Measurements from ENCODE around the gene IKZF5. TPM values are rescaled to one million over a fixed set of nuclear protein-coding genes. Genes with fewer than 3 reads are reported as not detected.

The IKZF5 gene
- polyA plus RNA-seq, 1 experiment, result 7.8 TPM

GRCh38 chr10:123024540-123024939 is 15.9 kb upstream of the IKZF5 start:
- DNase-seq (ENCODE audit: low read depth, low spot score), result no peak
- POLR2A ChIA-PET, result no interaction called here

GRCh38 chr10:123021517-123021916 is 12.9 kb upstream of the IKZF5 start:
- H3K27ac ChIP-seq (ENCODE audit: low read depth, low read length), result no peak overlapping the region
- ChIA-PET CTCF (interaction anchor here (0.6 to 3.3 kb wide), 9 partner anchors 8 to 253 kb away, joined by 3 to 17 read pairs (median 4); no protein-coding TSS in a partner anchor), POLR2A (no interaction called here)
- DNase-seq (ENCODE audit: low read depth, low spot score), result no peak
- no peaks in the 10 kb centered on the region for H3K27me3 ChIP-seq (ENCODE audit: control insufficient read depth, insufficient read depth, low read length)
- TF ChIP-seq, protein P1, sequence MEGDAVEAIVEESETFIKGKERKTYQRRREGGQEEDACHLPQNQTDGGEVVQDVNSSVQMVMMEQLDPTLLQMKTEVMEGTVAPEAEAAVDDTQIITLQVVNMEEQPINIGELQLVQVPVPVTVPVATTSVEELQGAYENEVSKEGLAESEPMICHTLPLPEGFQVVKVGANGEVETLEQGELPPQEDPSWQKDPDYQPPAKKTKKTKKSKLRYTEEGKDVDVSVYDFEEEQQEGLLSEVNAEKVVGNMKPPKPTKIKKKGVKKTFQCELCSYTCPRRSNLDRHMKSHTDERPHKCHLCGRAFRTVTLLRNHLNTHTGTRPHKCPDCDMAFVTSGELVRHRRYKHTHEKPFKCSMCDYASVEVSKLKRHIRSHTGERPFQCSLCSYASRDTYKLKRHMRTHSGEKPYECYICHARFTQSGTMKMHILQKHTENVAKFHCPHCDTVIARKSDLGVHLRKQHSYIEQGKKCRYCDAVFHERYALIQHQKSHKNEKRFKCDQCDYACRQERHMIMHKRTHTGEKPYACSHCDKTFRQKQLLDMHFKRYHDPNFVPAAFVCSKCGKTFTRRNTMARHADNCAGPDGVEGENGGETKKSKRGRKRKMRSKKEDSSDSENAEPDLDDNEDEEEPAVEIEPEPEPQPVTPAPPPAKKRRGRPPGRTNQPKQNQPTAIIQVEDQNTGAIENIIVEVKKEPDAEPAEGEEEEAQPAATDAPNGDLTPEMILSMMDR (IDR thresholded peaks at IDR 0.05; ENCODE audit: low read depth, low read length), result peak; percentile 49
- H3K9me3 ChIP-seq (ENCODE audit: control insufficient read depth, insufficient read depth, low read length), result no peaks in the 10 kb centered on the region
- H3K4me3 ChIP-seq (ENCODE audit: low read depth, low read length), result no peak overlapping the region

More at GRCh38 chr10:123024540-123024939, 15.9 kb upstream of the IKZF5 start:
- Histone ChIP-seq H3K27me3 (ENCODE audit: control insufficient read depth, insufficient read depth, low read length) (no peaks in the 10 kb centered on the region), H3K9me3 (ENCODE audit: control insufficient read depth, insufficient read depth, low read length) (no peaks in the 10 kb centered on the region), H3K27ac (ENCODE audit: low read depth, low read length) (no peak overlapping the region), H3K4me3 (ENCODE audit: low read depth, low read length) (no peak overlapping the region)
- TF ChIP-seq, protein P1 (IDR thresholded peaks at IDR 0.05; ENCODE audit: low read depth, low read length), result no peak
- CTCF ChIA-PET, result no interaction called here

- Histone ChIP-seq H3K27me3 (ENCODE audit: control insufficient read depth, insufficient read depth, low read length) (no peaks in the 10 kb centered on the region), H3K9me3 (ENCODE audit: control insufficient read depth, insufficient read depth, low read length) (no peaks in the 10 kb centered on the region), H3K27ac (ENCODE audit: low read depth, low read length) (no peak overlapping the region), H3K4me3 (ENCODE audit: low read depth, low read length) (no peak overlapping the region)
- no peak for DNase-seq (ENCODE audit: low read depth, low spot score)
- ChIA-PET POLR2A (interaction anchor here (0.6 kb wide), 1 partner anchor 9 kb away, joined by 3 read pairs; no protein-coding TSS in a partner anchor), CTCF (interaction anchor here (0.6 to 3.3 kb wide), 6 partner anchors 10 to 25 kb away, joined by 3 to 17 read pairs (median 10); no protein-coding TSS in a partner anchor)
- TF ChIP-seq, protein P1 (IDR thresholded peaks at IDR 0.05; ENCODE audit: low read depth, low read length), result no peak
Measured at GRCh38 chr10:123019941-123020703, 11.5 kb upstream of the IKZF5 start.

GRCh38 chr10:123019264-123019663 is 10.7 kb upstream of the IKZF5 start:
- no peaks in the 10 kb centered on the region for H3K27me3 ChIP-seq (ENCODE audit: control insufficient read depth, insufficient read depth, low read length)
- no peak overlapping the region for H3K4me3 ChIP-seq (ENCODE audit: low read depth, low read length)
- H3K27ac ChIP-seq (ENCODE audit: low read depth, low read length), result no peak overlapping the region
- DNase-seq (ENCODE audit: low read depth, low spot score), result no peak
- H3K9me3 ChIP-seq (ENCODE audit: control insufficient read depth, insufficient read depth, low read length), result no peaks in the 10 kb centered on the region
- TF ChIP-seq, protein P1 (IDR thresholded peaks at IDR 0.05; ENCODE audit: low read depth, low read length), result no peak
- ChIA-PET CTCF (no interaction called here), POLR2A (no interaction called here)

DNA sequence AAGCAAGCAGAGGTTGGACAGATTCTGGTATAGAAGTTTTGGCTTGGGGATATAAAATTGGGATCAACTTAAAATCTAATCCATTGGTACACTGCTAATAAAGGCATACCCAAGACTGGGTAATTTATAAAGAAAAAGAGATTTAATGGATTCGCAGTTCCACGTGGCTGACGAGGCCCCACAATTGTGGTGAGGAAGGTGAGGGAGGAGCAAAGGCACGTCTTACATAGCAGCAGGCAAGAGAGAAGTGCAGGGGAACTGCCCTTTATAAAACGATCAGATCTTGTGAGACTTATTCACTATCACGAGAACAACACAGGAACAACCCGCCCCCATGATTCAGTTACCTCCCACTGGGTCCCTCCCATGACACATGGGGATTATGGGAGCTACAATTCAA is 9.9 kb upstream of the IKZF5 start:
- CTCF ChIA-PET, result no interaction called here
- Histone ChIP-seq H3K27me3 (ENCODE audit: control insufficient read depth, insufficient read depth, low read length) (no peaks in the 10 kb centered on the region), H3K9me3 (ENCODE audit: control insufficient read depth, insufficient read depth, low read length) (no peaks in the 10 kb centered on the region), H3K27ac (ENCODE audit: low read depth, low read length) (no peak overlapping the region), H3K4me3 (ENCODE audit: low read depth, low read length) (no peak overlapping the region)
- no peak for DNase-seq (ENCODE audit: low read depth, low spot score)
- POLR2A ChIA-PET, result no interaction called here
- TF ChIP-seq, protein P1 (IDR thresholded peaks at IDR 0.05; ENCODE audit: low read depth, low read length), result no peak

Data from AG04450 (cell line).